ENCODE data around the gene CHMP1A.
"Not testable (repeated sequence)": the region's sequence is repeated elsewhere in the genome, so short reads cannot be mapped to it uniquely, and the experiment has no call there.

The CHMP1A gene

GRCh38 chr16:89656435-89657121 lies 930 bp downstream of the CHMP1A start:
- no peak for DNase-seq

- DNase-seq, result no peak
These were observed 2.4 kb downstream of the CHMP1A start for GRCh38 chr16:89655062-89655643.

- no peak for DNase-seq
These were observed 3.7 kb downstream of the CHMP1A start for GRCh38 chr16:89653656-89654295.

- no peak for DNase-seq
These were observed 5.9 kb downstream of the CHMP1A start for GRCh38 chr16:89651584-89651983.

- DNase-seq, result no peak
These were observed 10.6 kb downstream of the CHMP1A start for GRCh38 chr16:89646906-89647305.

GRCh38 chr16:89646270-89646669 lies 11.2 kb downstream of the CHMP1A start:
- no peak for DNase-seq

- no peak for DNase-seq
These were observed 12.4 kb downstream of the CHMP1A start for GRCh38 chr16:89645122-89645521.

- no peak for DNase-seq
These were observed 13.7 kb downstream of the CHMP1A start for GRCh38 chr16:89643769-89644300.

- DNase-seq, result no peak
These were observed 14.9 kb downstream of the CHMP1A start for GRCh38 chr16:89642574-89642973.

- no peak for DNase-seq
These were observed 15.9 kb downstream of the CHMP1A start for GRCh38 chr16:89641458-89642119.

- DNase-seq, result no peak
These were observed 18.1 kb downstream of the CHMP1A start for GRCh38 chr16:89639385-89639784.

GRCh38 chr16:89638455-89638854 lies 19.1 kb downstream of the CHMP1A start:
- DNase-seq, result no peak

GRCh38 chr16:89637379-89637778 lies 20.1 kb downstream of the CHMP1A start:
- DNase-seq, result no peak

GRCh38 chr16:89636663-89637062 lies 20.8 kb downstream of the CHMP1A start:
- DNase-seq, result no peak

- not testable (repeated sequence) for DNase-seq
These were observed 22.8 kb downstream of the CHMP1A start for GRCh38 chr16:89634463-89635385.

GRCh38 chr16:89633064-89633631 lies 24.4 kb downstream of the CHMP1A start:
- DNase-seq, result no peak

- DNase-seq, result no peak
These were observed 27.5 kb downstream of the CHMP1A start for GRCh38 chr16:89629827-89630610.

- no peak for DNase-seq
These were observed 32.4 kb downstream of the CHMP1A start for GRCh38 chr16:89624777-89625761.

- DNase-seq, result no peak
These were observed 33.8 kb downstream of the CHMP1A start for GRCh38 chr16:89623511-89624261.
